Neuron (in vitro differentiated cells): ENCODE results near the gene SCUBE1.

Experiments used
- H2AFZ ChIP-seq: one replicate; pipeline ENCODE4 v1.6.1; 2013; ENCODE audit warnings: low read depth, mild to moderate bottlenecking, inconsistent platforms, low read length, moderate library complexity
- H3K27me3 ChIP-seq: one replicate; pipeline ENCODE4 v1.6.1; 2013; ENCODE audit warnings: low read length; ENCODE audit not compliant: insufficient read depth
- H3K36me3 ChIP-seq: one replicate; pipeline ENCODE4 v1.6.1; 2013; ENCODE audit warnings: low read length; ENCODE audit not compliant: insufficient read depth
- H3K4me1 ChIP-seq: one replicate; pipeline ENCODE4 v1.6.1; 2013; ENCODE audit warnings: low read length; ENCODE audit not compliant: insufficient read depth
- H3K4me3 ChIP-seq: 2 replicates; pipeline ENCODE4 v1.5.1; 2013; ENCODE audit warnings: mild to moderate bottlenecking, low read length, moderate library complexity
- H3K9me3 ChIP-seq: one replicate; pipeline ENCODE4 v1.6.1; 2013; ENCODE audit warnings: low read length

The SCUBE1 gene

GRCh38 chr22:43150731-43151206 lies 192.4 kb downstream of the SCUBE1 start:
- no peaks in the 10 kb centered on the region for H3K9me3 ChIP-seq
- peaks cover 5% of the 10 kb centered on the region for H3K4me1 ChIP-seq
- H3K36me3 ChIP-seq: no peaks in the 10 kb centered on the region
- no peak overlapping the region for H3K4me3 ChIP-seq
- no peak overlapping the region for H2AFZ ChIP-seq
- peaks cover 20% of the 10 kb centered on the region for H3K27me3 ChIP-seq

- H3K36me3 ChIP-seq: no peaks in the 10 kb centered on the region
- H3K4me3 ChIP-seq: no peak overlapping the region
- no peaks in the 10 kb centered on the region for H3K9me3 ChIP-seq
- H2AFZ ChIP-seq: no peak overlapping the region
- peaks cover 5% of the 10 kb centered on the region for H3K4me1 ChIP-seq
- peaks cover 20% of the 10 kb centered on the region for H3K27me3 ChIP-seq
Observed at GRCh38 chr22:43148581-43148980, 194.6 kb downstream of the SCUBE1 start.

GRCh38 chr22:43147821-43148220 lies 195.4 kb downstream of the SCUBE1 start:
- no peaks in the 10 kb centered on the region for H3K9me3 ChIP-seq
- H3K4me1 ChIP-seq: peaks cover 5% of the 10 kb centered on the region
- peaks cover 20% of the 10 kb centered on the region for H3K27me3 ChIP-seq
- no peak overlapping the region for H3K4me3 ChIP-seq
- H2AFZ ChIP-seq: no peak overlapping the region
- no peaks in the 10 kb centered on the region for H3K36me3 ChIP-seq
